GM12864 (cell line): Measurements from ENCODE around the gene TFEC.
"Not testable (repeated sequence)": the region's sequence is repeated elsewhere in the genome, so short reads cannot be mapped to it uniquely, and the experiment has no call there.

ENCODE experiments used
- DNase-seq: peaks from one replicate; pipeline ENCODE4 v3.0.0-alpha.2; 2011; ENCODE audit warnings: low read depth
- H3K4me3 ChIP-seq: 2 replicates; pipeline ENCODE4 v1.5.1; 2011; ENCODE audit warnings: mild to moderate bottlenecking, low read depth, low read length, control low read depth
- TF ChIP-seq, protein P1 (sequence below): IDR thresholded peaks from 2 replicates; pipeline ENCODE4 v1.5.1; 2011; ENCODE audit warnings: low read depth, mild to moderate bottlenecking, moderate library complexity, low read length, control low read depth, inconsistent platforms; ENCODE audit errors: missing control alignments

TFEC gene, protein sequence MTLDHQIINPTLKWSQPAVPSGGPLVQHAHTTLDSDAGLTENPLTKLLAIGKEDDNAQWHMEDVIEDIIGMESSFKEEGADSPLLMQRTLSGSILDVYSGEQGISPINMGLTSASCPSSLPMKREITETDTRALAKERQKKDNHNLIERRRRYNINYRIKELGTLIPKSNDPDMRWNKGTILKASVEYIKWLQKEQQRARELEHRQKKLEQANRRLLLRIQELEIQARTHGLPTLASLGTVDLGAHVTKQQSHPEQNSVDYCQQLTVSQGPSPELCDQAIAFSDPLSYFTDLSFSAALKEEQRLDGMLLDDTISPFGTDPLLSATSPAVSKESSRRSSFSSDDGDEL

DNA sequence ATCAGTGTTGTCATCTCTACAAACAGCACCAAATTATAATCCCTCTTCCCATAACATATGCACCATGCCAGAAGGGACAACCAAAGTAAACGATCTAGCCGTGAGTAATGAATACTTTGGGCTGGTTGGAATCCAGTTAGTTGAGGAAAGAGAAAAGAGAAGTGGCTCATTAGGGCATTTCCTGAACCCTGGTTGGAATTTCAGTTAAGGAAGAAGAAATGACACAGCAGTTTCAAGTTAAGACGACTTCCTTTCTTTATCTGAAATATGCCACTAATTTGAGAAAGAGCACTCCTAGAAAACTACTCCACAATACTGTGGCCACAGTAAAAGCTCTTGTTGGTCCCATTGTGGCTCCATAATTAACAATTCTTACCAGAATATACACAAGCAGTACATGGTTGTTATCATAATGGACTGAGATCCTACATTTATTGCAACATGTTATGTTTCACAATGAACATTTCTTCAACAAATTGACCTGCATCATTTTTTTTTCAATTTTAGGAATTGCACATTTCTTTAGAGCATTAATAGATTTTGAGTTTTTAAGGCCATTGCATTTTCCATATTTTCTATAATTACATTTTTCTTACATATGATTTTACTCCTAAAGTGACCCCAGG lies at the start of gene TFEC:
Gene TFEC, minus strand, starts transcription at position 113 of the 626 bp plus-strand sequence. CDS start 46,322 bp downstream, outside the sequence.
- H3K4me3 ChIP-seq, result no peak within 1 kb of the TSS
- TF ChIP-seq, protein P1, sequence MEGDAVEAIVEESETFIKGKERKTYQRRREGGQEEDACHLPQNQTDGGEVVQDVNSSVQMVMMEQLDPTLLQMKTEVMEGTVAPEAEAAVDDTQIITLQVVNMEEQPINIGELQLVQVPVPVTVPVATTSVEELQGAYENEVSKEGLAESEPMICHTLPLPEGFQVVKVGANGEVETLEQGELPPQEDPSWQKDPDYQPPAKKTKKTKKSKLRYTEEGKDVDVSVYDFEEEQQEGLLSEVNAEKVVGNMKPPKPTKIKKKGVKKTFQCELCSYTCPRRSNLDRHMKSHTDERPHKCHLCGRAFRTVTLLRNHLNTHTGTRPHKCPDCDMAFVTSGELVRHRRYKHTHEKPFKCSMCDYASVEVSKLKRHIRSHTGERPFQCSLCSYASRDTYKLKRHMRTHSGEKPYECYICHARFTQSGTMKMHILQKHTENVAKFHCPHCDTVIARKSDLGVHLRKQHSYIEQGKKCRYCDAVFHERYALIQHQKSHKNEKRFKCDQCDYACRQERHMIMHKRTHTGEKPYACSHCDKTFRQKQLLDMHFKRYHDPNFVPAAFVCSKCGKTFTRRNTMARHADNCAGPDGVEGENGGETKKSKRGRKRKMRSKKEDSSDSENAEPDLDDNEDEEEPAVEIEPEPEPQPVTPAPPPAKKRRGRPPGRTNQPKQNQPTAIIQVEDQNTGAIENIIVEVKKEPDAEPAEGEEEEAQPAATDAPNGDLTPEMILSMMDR, result no peak
- no peak for DNase-seq

DNA sequence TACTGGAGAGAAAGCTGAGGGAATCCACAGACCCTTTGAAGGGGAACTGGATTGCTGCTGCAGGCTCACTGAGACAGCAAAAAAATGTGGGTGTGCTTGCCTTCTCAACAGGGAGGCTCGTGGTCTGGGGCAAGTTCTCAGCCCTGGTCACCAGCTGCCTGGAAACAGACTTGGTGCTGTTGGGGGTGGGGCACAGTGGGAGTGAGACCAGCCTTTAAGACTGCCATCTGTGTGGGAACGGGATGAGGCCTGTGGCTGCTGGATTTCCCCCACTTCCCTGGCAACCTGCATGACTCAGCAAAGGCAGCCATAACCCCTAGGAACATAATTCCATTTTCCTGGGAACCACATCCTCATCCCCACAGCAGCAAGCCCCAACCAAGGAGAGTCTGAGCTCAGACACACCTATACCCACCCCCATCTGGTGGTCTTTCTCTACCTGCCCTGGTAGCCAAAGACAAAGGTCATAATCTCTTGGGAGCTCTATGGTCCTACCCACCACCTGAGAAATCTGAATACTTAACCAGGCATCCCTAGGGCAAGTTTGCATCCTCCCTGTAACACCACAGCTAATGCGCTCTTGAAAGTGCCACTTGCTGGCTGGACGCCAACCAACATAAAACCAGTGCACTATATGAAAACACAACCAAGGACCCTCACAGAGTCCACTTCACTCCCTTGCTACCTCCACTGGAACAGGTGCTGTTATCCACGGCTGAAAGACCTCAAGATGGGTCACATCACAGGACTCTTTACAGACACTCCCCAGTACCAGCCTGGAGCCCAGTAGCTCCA lies 45.0 kb upstream of the TFEC start:
- H3K4me3 ChIP-seq, result no peak overlapping the region
- DNase-seq, result no peak
- TF ChIP-seq, protein P1, result no peak

DNA sequence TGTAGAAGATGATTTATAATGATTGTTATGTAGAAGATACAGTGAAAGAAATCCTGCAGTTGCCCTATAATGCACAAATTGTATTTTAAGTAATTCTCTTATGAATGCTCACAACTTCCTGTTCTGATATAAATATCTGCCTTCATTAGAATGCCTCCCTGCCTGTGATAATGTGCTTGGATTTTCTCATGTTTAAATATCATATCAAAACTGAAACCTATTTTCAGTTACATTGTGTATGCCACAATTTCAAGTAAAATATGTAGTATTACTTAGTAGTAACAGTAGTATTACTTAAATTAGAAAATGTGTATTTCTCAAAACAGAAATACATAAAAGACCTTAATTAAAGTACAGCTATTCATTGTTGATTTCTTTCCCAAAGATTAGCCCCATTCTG lies 41.1 kb upstream of the TFEC start:
- DNase-seq, result no peak
- TF ChIP-seq, protein P1, result no peak
- no peak overlapping the region for H3K4me3 ChIP-seq

DNA sequence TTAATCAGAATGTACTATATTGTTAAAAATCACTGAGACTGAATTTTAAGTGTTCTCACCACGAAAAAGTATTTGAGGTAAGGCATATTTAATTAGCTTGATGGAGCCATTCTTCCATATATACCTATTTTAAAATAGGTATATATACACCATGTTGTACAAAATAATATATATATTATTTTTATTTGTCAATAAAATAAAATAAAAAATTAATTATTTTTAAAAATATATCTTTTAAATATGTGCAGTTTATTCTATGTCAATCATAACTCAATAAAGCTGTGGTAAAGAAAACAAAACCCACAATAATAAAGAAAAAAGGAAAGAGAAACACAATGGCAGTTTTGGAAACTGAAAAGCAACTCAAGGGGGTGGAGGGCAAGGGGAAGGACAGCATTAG lies 33.6 kb upstream of the TFEC start:
- DNase-seq, result no peak
- H3K4me3 ChIP-seq, result no peak overlapping the region
- TF ChIP-seq, protein P1, result no peak

DNA sequence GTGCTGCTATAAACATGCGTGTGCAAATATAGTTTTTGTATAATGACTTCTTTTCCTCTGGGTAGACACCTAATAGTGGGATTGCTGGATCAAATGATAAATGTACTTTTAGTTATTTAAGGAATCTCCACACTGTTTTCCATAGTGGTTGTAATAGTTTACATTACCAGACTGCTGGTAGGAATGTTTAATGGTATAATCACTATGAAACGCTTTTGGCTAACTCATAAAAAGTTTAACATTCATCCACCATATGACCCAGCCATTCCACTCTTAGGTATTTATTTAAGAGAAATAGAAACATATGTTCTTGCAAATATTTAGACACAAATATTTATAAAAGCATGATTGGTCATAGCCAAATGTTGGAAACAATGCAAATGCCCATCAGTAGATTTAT lies 32.1 kb upstream of the TFEC start:
- TF ChIP-seq, protein P1, result no peak
- no peak overlapping the region for H3K4me3 ChIP-seq
- no peak for DNase-seq

DNA sequence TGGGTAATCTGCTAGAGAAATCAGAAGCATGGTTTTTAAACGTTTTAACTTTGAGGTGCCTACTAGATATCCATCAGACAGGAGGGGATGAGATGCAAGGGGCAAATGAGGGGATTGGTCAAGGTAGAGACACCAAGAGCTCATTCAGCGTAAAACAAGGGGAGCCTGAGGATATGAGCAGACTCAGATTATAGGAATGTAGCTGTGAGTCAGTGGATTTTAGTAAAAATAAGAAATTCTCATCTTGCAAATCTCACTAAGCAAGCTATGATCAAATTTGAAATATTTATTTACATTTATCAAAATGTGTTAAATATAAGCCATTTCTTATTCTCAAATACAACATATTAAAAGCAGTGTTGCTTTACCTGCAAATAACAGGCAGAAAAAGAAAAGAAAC lies 21.4 kb upstream of the TFEC start:
- TF ChIP-seq, protein P1, result no peak
- DNase-seq, result no peak
- H3K4me3 ChIP-seq, result no peak overlapping the region

DNA sequence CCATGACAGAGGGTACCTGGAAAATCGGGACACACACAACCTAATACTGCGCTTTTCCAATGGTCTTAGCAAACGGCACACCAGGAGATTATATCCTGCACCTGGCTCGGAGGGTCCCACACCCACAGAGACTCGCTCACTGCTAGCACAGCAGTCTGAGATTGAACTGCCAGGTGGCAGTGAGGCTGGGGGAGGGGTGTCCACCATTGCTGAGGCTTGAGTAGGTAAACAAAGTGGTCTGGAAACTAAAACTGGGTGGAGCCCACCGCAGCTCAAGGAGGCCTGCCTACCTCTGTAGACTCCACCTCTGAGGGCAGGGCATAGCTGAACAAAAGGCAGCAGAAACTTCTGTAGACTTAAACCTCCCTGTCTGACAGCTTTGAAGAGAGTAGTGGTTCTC lies 16.7 kb upstream of the TFEC start:
- not testable (repeated sequence) for DNase-seq, H3K4me3 ChIP-seq
